ENCODE results near the gene FAM216A. TPM values are rescaled to one million over a fixed set of nuclear protein-coding genes. Genes with fewer than 3 reads are reported as not detected.
A peak's percentile ranks its signal among the peaks of the same experiment; 100 is the strongest.
"Not testable (repeated sequence)": the region's sequence is repeated elsewhere in the genome, so short reads cannot be mapped to it uniquely, and the experiment has no call there.

The FAM216A gene
- polyA plus RNA-seq, 6 donors from 2014 or later, result 8.9 to 17.9 (median 15.6) TPM

DNA sequence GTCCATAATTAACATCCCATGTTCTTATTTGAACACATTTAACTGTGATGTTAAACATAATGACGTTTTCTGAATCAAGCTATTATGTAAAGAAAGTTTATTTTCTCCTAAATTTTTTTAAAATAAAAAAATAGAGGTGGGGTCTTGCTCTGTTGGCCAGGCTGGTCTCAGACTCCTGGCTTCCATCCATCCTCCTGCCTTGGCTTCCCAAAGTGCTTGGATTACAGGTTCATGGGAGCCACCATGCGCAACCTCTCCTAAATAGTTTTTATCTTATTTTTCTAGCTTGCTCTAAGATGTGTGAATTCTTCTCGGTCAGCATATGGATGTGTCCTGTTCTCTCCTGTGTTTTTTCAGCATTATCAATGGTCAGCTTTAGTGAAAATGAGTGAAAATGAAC, 36.7 kb downstream of the FAM216A start:
- H3K4me3 Mint-ChIP-seq, result no peak overlapping the region
- H3K27me3 Mint-ChIP-seq, result no peaks in the 10 kb centered on the region
- DNase-seq (no peak), ATAC-seq (ENCODE audit: low read depth in 2 of 2) (no peak)
- H3K36me3 Mint-ChIP-seq, result peaks cover 0 to 7% of the 10 kb centered on the region in 2 donors
- H3K9me3 Mint-ChIP-seq, result peaks cover 0 to 4% (median 0%) of the 10 kb centered on the region in 7 donors
- peaks cover 12 to 25% (median 20%) of the 10 kb centered on the region in 3 donors for H3K4me1 Mint-ChIP-seq
- H3K27ac Mint-ChIP-seq, result no peak overlapping the region

GRCh38 chr12:110508071-110508586, 39.5 kb downstream of the FAM216A start:
- peaks cover 0 to 7% (median 0%) of the 10 kb centered on the region in 3 donors for H3K4me1 Mint-ChIP-seq
- no peaks in the 10 kb centered on the region for H3K36me3 Mint-ChIP-seq
- DNase-seq (no peak), ATAC-seq (ENCODE audit: low read depth in 2 of 2) (no peak)
- no peaks in the 10 kb centered on the region for H3K9me3 Mint-ChIP-seq
- H3K27ac Mint-ChIP-seq, result peak overlapping the region in 1 of 6 donors; percentile 8
- no peaks in the 10 kb centered on the region for H3K27me3 Mint-ChIP-seq
- H3K4me3 Mint-ChIP-seq, result no peak overlapping the region

- DNase-seq, result no peak
- Mint-ChIP-seq H3K36me3 (no peaks in the 10 kb centered on the region), H3K27me3 (no peaks in the 10 kb centered on the region), H3K9me3 (no peaks in the 10 kb centered on the region), H3K27ac (peak overlapping the region in 2 of 6 donors; percentile 65 to 93), H3K4me1 (peaks cover 0 to 7% (median 0%) of the 10 kb centered on the region in 3 donors), H3K4me3 (no peak overlapping the region)
- no peak for ATAC-seq (ENCODE audit: low read depth in 2 of 2)
Measured at GRCh38 chr12:110513842-110514241, 45.2 kb downstream of the FAM216A start.

- peaks cover 0 to 7% (median 0%) of the 10 kb centered on the region in 3 donors for H3K4me1 Mint-ChIP-seq
- no peak for ATAC-seq (ENCODE audit: low read depth in 2 of 2)
- peak overlapping the region in 1 of 6 donors; percentile 72 for H3K27ac Mint-ChIP-seq
- H3K9me3 Mint-ChIP-seq, result no peaks in the 10 kb centered on the region
- no peak for DNase-seq
- no peak overlapping the region for H3K4me3 Mint-ChIP-seq
- no peaks in the 10 kb centered on the region for H3K36me3 Mint-ChIP-seq
- no peaks in the 10 kb centered on the region for H3K27me3 Mint-ChIP-seq
Measured at GRCh38 chr12:110514363-110514762, 45.7 kb downstream of the FAM216A start.

DNA sequence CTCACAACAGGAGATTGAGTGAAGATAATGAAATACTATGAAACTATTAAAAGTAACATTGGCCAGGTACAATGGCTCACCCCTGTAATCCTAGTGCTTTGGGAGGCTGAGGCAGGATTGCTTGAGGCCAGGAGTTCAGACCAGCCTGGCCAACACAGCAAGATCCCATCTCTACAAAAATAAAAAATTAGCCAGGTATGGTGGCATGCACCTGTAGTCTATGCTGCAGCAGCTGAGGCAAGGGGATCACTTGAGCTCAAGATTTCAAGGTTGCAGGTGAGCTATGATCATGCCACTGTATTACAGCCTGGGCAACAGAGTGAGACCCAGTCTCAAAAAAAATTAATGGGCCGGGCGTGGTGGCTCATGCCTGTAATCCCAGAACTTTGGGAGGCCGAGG, 48.4 kb downstream of the FAM216A start:
- peaks cover 0 to 7% (median 0%) of the 10 kb centered on the region in 3 donors for H3K4me1 Mint-ChIP-seq
- DNase-seq (no peak), ATAC-seq (ENCODE audit: low read depth in 2 of 2) (no peak)
- H3K27me3 Mint-ChIP-seq, result no peaks in the 10 kb centered on the region
- H3K27ac Mint-ChIP-seq, result no peak overlapping the region
- H3K4me3 Mint-ChIP-seq, result no peak overlapping the region
- peaks cover 0 to 4% of the 10 kb centered on the region in 2 donors for H3K36me3 Mint-ChIP-seq
- H3K9me3 Mint-ChIP-seq, result no peaks in the 10 kb centered on the region

GRCh38 chr12:110518014-110518413, 49.4 kb downstream of the FAM216A start:
- not testable (repeated sequence) for H3K9me3 Mint-ChIP-seq; H3K36me3 Mint-ChIP-seq; ATAC-seq (ENCODE audit: low read depth in 2 of 2); DNase-seq; H3K4me3 Mint-ChIP-seq; H3K4me1 Mint-ChIP-seq; H3K27me3 Mint-ChIP-seq; H3K27ac Mint-ChIP-seq

DNA sequence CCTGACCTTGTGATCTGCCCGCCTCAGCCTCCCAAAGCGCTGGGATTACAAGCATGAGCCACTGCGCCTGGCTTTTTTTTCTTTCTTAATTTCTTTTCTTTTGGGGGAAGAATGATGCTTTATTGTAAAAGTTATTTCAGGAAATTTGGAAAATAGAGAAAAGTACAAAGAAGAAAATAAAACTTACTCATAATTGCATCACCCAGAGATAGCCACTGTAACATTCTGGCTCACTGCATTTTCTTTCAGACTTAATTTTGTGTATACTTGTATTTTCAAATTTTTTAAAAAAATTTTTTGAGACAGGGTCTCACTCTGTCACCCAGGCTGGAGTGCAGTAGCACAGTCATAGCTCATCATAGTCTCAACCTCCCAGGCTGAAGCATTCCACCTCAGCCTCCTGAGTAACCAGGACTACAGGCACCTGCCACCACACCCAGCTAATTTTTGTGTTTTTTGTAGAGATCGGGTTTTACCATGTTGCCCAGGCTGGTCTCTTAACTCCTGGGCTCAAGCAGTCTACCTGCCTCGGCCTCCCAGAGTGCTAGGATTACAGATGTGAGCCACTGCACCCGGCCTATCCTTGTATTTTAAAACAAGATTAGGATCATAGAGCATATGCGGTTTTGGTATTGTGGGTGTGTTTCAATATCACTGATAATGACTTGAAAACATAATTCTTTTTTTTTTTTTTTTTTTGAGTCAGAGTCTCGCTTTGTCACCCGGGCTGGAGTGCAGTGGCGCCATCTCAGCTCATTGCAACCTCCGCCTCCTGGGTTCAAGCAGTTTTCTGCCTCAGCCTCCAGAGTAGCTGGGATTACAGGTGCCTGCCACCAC, 52.4 kb downstream of the FAM216A start:
- not testable (repeated sequence) for H3K9me3 Mint-ChIP-seq; H3K4me1 Mint-ChIP-seq; DNase-seq; ATAC-seq (ENCODE audit: low read depth in 2 of 2); H3K27me3 Mint-ChIP-seq; H3K4me3 Mint-ChIP-seq; H3K36me3 Mint-ChIP-seq
- peak overlapping the region in 1 of 6 donors; percentile 60 for H3K27ac Mint-ChIP-seq

DNA sequence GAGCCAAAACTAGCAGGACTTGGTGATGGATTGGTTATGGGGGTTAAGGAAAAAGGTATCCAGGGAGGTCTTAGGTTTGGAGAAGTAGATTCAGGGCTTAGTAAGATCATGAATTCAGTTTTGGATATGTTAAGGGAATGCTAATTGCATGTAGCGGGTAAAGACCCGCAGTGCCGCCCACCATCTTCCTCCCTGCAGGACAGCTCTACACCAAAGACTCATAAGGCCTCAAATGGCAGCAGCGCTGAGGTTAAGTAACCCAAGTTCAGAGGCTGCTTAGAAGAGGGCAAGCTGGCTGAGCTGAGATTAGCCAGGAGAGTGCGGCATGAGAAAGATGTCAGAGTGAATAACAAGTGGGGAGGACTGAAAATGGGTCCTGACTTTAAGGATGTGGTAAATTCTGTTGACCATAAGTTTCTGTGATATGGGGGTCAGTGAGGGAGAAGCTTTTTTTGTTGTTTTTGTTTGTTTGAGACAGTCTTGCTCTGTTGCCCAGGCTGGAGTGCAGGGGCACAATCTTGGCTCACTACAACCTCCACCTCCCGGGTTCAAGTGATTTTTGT, 59.7 kb downstream of the FAM216A start:
- Mint-ChIP-seq H3K4me1 (peaks cover 0 to 11% (median 3%) of the 10 kb centered on the region in 3 donors), H3K9me3 (peaks cover 0 to 2% (median 0%) of the 10 kb centered on the region in 7 donors), H3K27me3 (no peaks in the 10 kb centered on the region), H3K27ac (peak overlapping the region in 3 of 6 donors; percentile 38 to 51 (median 48)), H3K36me3 (peaks cover 0 to 15% of the 10 kb centered on the region in 2 donors), H3K4me3 (no peak overlapping the region)
- no peak for ATAC-seq (ENCODE audit: low read depth in 2 of 2)
- DNase-seq, result no peak

- no peaks in the 10 kb centered on the region for H3K27me3 Mint-ChIP-seq
- ATAC-seq (ENCODE audit: low read depth in 2 of 2), result no peak
- no peak overlapping the region for H3K4me3 Mint-ChIP-seq
- no peak for DNase-seq
- H3K9me3 Mint-ChIP-seq, result peaks cover 0 to 2% (median 0%) of the 10 kb centered on the region in 7 donors
- no peak overlapping the region for H3K27ac Mint-ChIP-seq
- peaks cover 0 to 15% of the 10 kb centered on the region in 2 donors for H3K36me3 Mint-ChIP-seq
- peaks cover 0 to 11% (median 3%) of the 10 kb centered on the region in 3 donors for H3K4me1 Mint-ChIP-seq
Measured at GRCh38 chr12:110530511-110530910, 61.9 kb downstream of the FAM216A start.

DNA sequence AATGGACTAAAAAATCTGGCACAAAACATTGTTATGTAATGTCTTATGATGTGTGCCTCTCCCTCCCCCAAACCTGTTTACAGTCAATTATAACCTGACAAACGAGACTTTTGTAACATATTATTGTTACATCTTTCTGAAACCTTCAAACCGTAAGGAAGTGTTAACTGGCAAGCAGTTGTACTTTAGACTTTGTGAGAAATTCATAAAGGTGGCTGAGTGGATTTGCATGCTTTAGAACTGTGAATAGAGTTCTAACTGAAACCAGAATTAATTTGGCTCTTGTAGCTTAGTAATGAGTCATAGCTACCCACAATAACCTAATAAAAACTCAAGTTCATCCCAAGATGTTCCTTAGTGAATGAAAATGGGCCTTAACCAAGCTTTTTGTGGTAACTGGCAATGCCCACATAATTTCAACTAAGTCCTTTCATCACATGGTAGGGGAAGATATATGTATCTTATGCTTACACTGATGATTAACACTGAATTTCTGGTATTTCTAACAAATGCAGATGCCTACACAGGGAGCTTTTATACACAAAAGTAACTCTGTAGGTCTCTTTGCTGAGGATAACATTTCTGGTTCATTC, 63.2 kb downstream of the FAM216A start:
- peaks cover 0 to 11% (median 3%) of the 10 kb centered on the region in 3 donors for H3K4me1 Mint-ChIP-seq
- no peak overlapping the region for H3K4me3 Mint-ChIP-seq
- DNase-seq (no peak), ATAC-seq (ENCODE audit: low read depth in 2 of 2) (no peak)
- peaks cover 0 to 2% (median 0%) of the 10 kb centered on the region in 7 donors for H3K9me3 Mint-ChIP-seq
- peaks cover 8 to 15% of the 10 kb centered on the region in 2 donors for H3K36me3 Mint-ChIP-seq
- no peaks in the 10 kb centered on the region for H3K27me3 Mint-ChIP-seq
- H3K27ac Mint-ChIP-seq, result peak overlapping the region in 4 of 6 donors; percentile 8 to 71 (median 46)

- DNase-seq (no peak), ATAC-seq (ENCODE audit: low read depth in 2 of 2) (no peak)
- Mint-ChIP-seq H3K4me3 (no peak overlapping the region), H3K27ac (peak overlapping the region in 1 of 6 donors; percentile 49), H3K4me1 (peaks cover 0 to 11% (median 3%) of the 10 kb centered on the region in 3 donors), H3K9me3 (peaks cover 0 to 2% (median 0%) of the 10 kb centered on the region in 7 donors), H3K36me3 (peaks cover 9 to 16% of the 10 kb centered on the region in 2 donors), H3K27me3 (no peaks in the 10 kb centered on the region)
Measured at GRCh38 chr12:110532644-110533043, 64.0 kb downstream of the FAM216A start.

DNA sequence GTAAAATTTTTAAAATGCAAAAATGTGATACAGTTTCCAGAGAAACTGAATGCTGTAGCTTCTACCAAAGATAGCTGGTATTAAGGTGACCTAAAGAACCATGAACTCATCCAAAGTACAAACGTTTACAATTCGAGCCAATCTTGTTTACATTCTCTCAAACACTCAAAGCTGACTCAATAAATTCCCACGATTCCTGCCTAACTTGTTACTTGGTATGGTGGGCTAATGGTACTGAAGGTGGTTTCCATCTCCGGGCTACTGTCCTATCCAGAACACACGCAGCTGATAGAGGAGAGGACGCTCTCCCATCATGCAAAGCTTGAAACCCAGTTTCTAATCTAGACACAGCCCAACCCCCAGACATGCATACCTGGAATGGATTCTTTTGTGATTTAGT, 65.0 kb downstream of the FAM216A start:
- ATAC-seq (ENCODE audit: low read depth in 2 of 2) (no peak), DNase-seq (no peak)
- Mint-ChIP-seq H3K27me3 (no peaks in the 10 kb centered on the region), H3K9me3 (peaks cover 0 to 2% (median 0%) of the 10 kb centered on the region in 7 donors), H3K36me3 (peaks cover 10 to 23% of the 10 kb centered on the region in 2 donors), H3K27ac (peak overlapping the region in 4 of 6 donors; percentile 54 to 90 (median 60)), H3K4me1 (peaks cover 0 to 5% (median 0%) of the 10 kb centered on the region in 3 donors), H3K4me3 (no peak overlapping the region)

- H3K9me3 Mint-ChIP-seq, result peaks cover 0 to under 1% (median 0%) of the 10 kb centered on the region in 7 donors
- H3K4me1 Mint-ChIP-seq, result no peaks in the 10 kb centered on the region
- no peak overlapping the region for H3K27ac Mint-ChIP-seq
- H3K27me3 Mint-ChIP-seq, result no peaks in the 10 kb centered on the region
- DNase-seq, result no peak
- no peak overlapping the region for H3K4me3 Mint-ChIP-seq
- ATAC-seq (ENCODE audit: low read depth in 2 of 2), result no peak
- H3K36me3 Mint-ChIP-seq, result peaks cover 17 to 20% of the 10 kb centered on the region in 2 donors
Measured at GRCh38 chr12:110534811-110535210, 66.2 kb downstream of the FAM216A start.

All from naive B cell (primary cell).